Trophoblast cell (in vitro differentiated cells and primary cell): Measurements from ENCODE around the gene ARHGAP45.
A peak's percentile ranks its signal among the peaks of the same experiment; 100 is the strongest.

Experiments used
- DNase-seq, 2 donors: peaks; one replicate each; pipeline ENCODE4 v3.0.0-alpha.2; 2016
- H2AFZ ChIP-seq: 2 replicates; pipeline ENCODE4 v1.6.1; 2013; ENCODE audit warnings: low read length, moderate library complexity, mild to moderate bottlenecking; ENCODE audit not compliant: insufficient read depth, poor library complexity
- H2AK5ac ChIP-seq: 2 replicates; pipeline ENCODE4 v1.6.1; 2013; ENCODE audit warnings: mild to moderate bottlenecking, low read length
- H2BK120ac ChIP-seq: 2 replicates; pipeline ENCODE4 v1.6.1; 2013; ENCODE audit warnings: low read length, mild to moderate bottlenecking, moderate library complexity; ENCODE audit not compliant: insufficient read depth, poor library complexity
- H2BK12ac ChIP-seq: 2 replicates; pipeline ENCODE4 v1.6.1; 2013; ENCODE audit warnings: mild to moderate bottlenecking, low read length, moderate library complexity
- H2BK5ac ChIP-seq: 2 replicates; pipeline ENCODE4 v1.6.1; 2013; ENCODE audit warnings: low read length, low read depth, moderate library complexity, mild to moderate bottlenecking; ENCODE audit not compliant: poor library complexity
- H3K14ac ChIP-seq: 2 replicates; pipeline ENCODE4 v1.6.1; 2013; ENCODE audit warnings: mild to moderate bottlenecking, low read length
- H3K18ac ChIP-seq: 2 replicates; pipeline ENCODE4 v1.6.1; 2013; ENCODE audit warnings: mild to moderate bottlenecking, low read length
- H3K23ac ChIP-seq: 2 replicates; pipeline ENCODE4 v1.6.1; 2013; ENCODE audit warnings: low read length
- H3K27ac ChIP-seq: 2 replicates; pipeline ENCODE4 v1.5.1; 2013; ENCODE audit warnings: low read depth, mild to moderate bottlenecking, inconsistent platforms, low read length, moderate library complexity
- H3K27me3 ChIP-seq: 2 replicates; pipeline ENCODE4 v1.6.1; 2013; ENCODE audit warnings: inconsistent platforms, mild to moderate bottlenecking, low read length, moderate library complexity; ENCODE audit not compliant: insufficient read depth
- H3K36me3 ChIP-seq, 2 experiments: 1 replicate in 1 of 2; 2 replicates in 1 of 2; pipeline ENCODE4 v1.6.1; 2013; ENCODE audit warnings: low read length in 2 of 2, mild to moderate bottlenecking in 2 of 2, moderate library complexity in 1 of 2; ENCODE audit not compliant: insufficient read depth in 2 of 2, control insufficient read depth in 1 of 2
- H3K4ac ChIP-seq: 2 replicates; pipeline ENCODE4 v1.6.1; 2013; ENCODE audit warnings: low read depth, mild to moderate bottlenecking, low read length, moderate library complexity
- H3K4me1 ChIP-seq, 2 experiments: 1 replicate in 1 of 2; 2 replicates in 1 of 2; pipeline ENCODE4 v1.6.1; 2013; ENCODE audit warnings: low read length in 2 of 2, mild to moderate bottlenecking in 2 of 2, moderate library complexity in 1 of 2; ENCODE audit not compliant: insufficient read depth in 2 of 2, control insufficient read depth in 1 of 2
- H3K4me2 ChIP-seq: 2 replicates; pipeline ENCODE4 v1.6.1; 2013; ENCODE audit warnings: inconsistent platforms, mild to moderate bottlenecking, low read length, moderate library complexity
- H3K4me3 ChIP-seq: 2 replicates; pipeline ENCODE4 v1.5.1; 2013; ENCODE audit warnings: mild to moderate bottlenecking, low read depth, low read length, inconsistent platforms
- H3K79me1 ChIP-seq: one replicate; pipeline ENCODE4 v1.6.1; 2013; ENCODE audit warnings: low read length
- H3K79me2 ChIP-seq: 2 replicates; pipeline ENCODE4 v1.6.1; 2013; ENCODE audit warnings: low read length, mild to moderate bottlenecking; ENCODE audit not compliant: control insufficient read depth, insufficient read depth, poor library complexity
- H3K9ac ChIP-seq: 2 replicates; pipeline ENCODE4 v1.6.1; 2013; ENCODE audit warnings: mild to moderate bottlenecking, low read length
- H3K9me3 ChIP-seq: 2 replicates; pipeline ENCODE4 v1.6.1; 2013; ENCODE audit warnings: low read depth, mild to moderate bottlenecking, control low read depth, inconsistent platforms, low read length; ENCODE audit not compliant: insufficient read depth
- H4K12ac ChIP-seq: 2 replicates; pipeline ENCODE4 v1.6.1; 2013; ENCODE audit warnings: low read depth, mild to moderate bottlenecking, low read length, moderate library complexity
- H4K8ac ChIP-seq: 2 replicates; pipeline ENCODE4 v1.6.1; 2013; ENCODE audit warnings: low read depth, mild to moderate bottlenecking, low read length, moderate library complexity
- H4K91ac ChIP-seq: one replicate; pipeline ENCODE4 v1.6.1; 2013; ENCODE audit warnings: low read depth, mild to moderate bottlenecking, low read length, moderate library complexity
- WGBS: extraction: QIAGEN DNeasy Blood & Tissue Kit; methylation state at CpG from one replicate; pipeline ENCODE4 v1.1.7; 2013; ENCODE audit warnings: missing lambda C conversion rate; ENCODE audit not compliant: insufficient read length, insufficient coverage; ENCODE audit errors: extremely low coverage; 5-methylcytosine and 5-hydroxymethylcytosine counted together

ARHGAP45 gene

GRCh38 chr19:1097810-1098176, 30.8 kb downstream of the ARHGAP45 start:
- Histone ChIP-seq H3K4me2 (no peak overlapping the region), H2BK12ac (peak overlapping the region; percentile 6), H3K27me3 (no peaks in the 10 kb centered on the region), H3K9me3 (no peaks in the 10 kb centered on the region), H2BK120ac (no peak overlapping the region), H3K4ac (no peak overlapping the region), H3K23ac (no peak overlapping the region), H3K4me3 (peak overlapping the region; percentile 1), H3K4me1 (peaks cover 33 to 37% of the 10 kb centered on the region in 2 experiments), H3K27ac (peak overlapping the region; percentile 16), H3K79me1 (peaks cover 28% of the 10 kb centered on the region), H2AFZ (no peak overlapping the region), H3K79me2 (peaks cover 14% of the 10 kb centered on the region), H3K36me3 (peaks cover 12 to 13% of the 10 kb centered on the region in 2 experiments), H2BK5ac (no peak overlapping the region), H4K12ac (no peak overlapping the region), H3K18ac (no peak overlapping the region), H3K14ac (peak overlapping the region; percentile 16), H4K8ac (peak overlapping the region; percentile 64), H4K91ac (peak overlapping the region; percentile 22), H3K9ac (no peak overlapping the region), H2AK5ac (no peak overlapping the region)
- DNase-seq = peak; percentile 52 to 65
- WGBS = no CpG with 5 or more reads among the region's 7 CpGs

GRCh38 chr19:1098177-1099051, 31.4 kb downstream of the ARHGAP45 start:
- Histone ChIP-seq H3K79me2 (peaks cover 14% of the 10 kb centered on the region), H2BK12ac (peak overlapping the region; percentile 25), H3K79me1 (peaks cover 31% of the 10 kb centered on the region), H2AFZ (no peak overlapping the region), H4K8ac (peak overlapping the region; percentile 64), H4K12ac (peak overlapping the region; percentile 6), H2AK5ac (peak overlapping the region; percentile 38), H3K4me3 (peak overlapping the region; percentile 1), H3K9me3 (no peaks in the 10 kb centered on the region), H3K4ac (no peak overlapping the region), H4K91ac (peak overlapping the region; percentile 22), H3K4me1 (peaks cover 36 to 41% of the 10 kb centered on the region in 2 experiments), H3K27ac (peak overlapping the region; percentile 16), H3K36me3 (peaks cover 7% of the 10 kb centered on the region in 2 experiments), H3K14ac (peak overlapping the region; percentile 16), H2BK120ac (peak overlapping the region; percentile 39), H3K23ac (no peak overlapping the region), H3K9ac (no peak overlapping the region), H3K27me3 (no peaks in the 10 kb centered on the region), H2BK5ac (no peak overlapping the region), H3K4me2 (no peak overlapping the region), H3K18ac (no peak overlapping the region)
- DNase-seq = peak; percentile 63 to 70
- no CpG with 5 or more reads among the region's 15 CpGs for WGBS

- Histone ChIP-seq H3K27me3 (no peaks in the 10 kb centered on the region), H2BK120ac (peak overlapping the region; percentile 93), H3K9me3 (no peaks in the 10 kb centered on the region), H3K4me2 (no peak overlapping the region), H3K4ac (peak overlapping the region; percentile 44), H4K12ac (peak overlapping the region; percentile 66), H3K36me3 (peaks cover 9% of the 10 kb centered on the region in 2 experiments), H3K79me2 (peaks cover 9% of the 10 kb centered on the region), H2AFZ (peak overlapping the region; percentile 54), H3K79me1 (peaks cover 35% of the 10 kb centered on the region), H3K4me3 (no peak overlapping the region), H2AK5ac (peak overlapping the region; percentile 67), H3K18ac (peak overlapping the region; percentile 71), H4K91ac (peak overlapping the region; percentile 71), H3K4me1 (peaks cover 34 to 38% of the 10 kb centered on the region in 2 experiments), H2BK12ac (peak overlapping the region; percentile 95), H3K14ac (peak overlapping the region; percentile 77), H2BK5ac (peak overlapping the region; percentile 86), H3K27ac (peak overlapping the region; percentile 80), H3K9ac (no peak overlapping the region), H3K23ac (no peak overlapping the region), H4K8ac (peak overlapping the region; percentile 64)
- no CpG with 5 or more reads among the region's 9 CpGs for WGBS
- no peak for DNase-seq
These were observed 34.4 kb downstream of the ARHGAP45 start for GRCh38 chr19:1101337-1101698.

GRCh38 chr19:1102407-1103131, 35.6 kb downstream of the ARHGAP45 start:
- Histone ChIP-seq H4K91ac (peak overlapping the region; percentile 87), H3K27ac (peak overlapping the region; percentile 94), H3K4ac (peak overlapping the region; percentile 57), H2AFZ (peak overlapping the region; percentile 58), H3K14ac (peak overlapping the region; percentile 65), H3K79me1 (peaks cover 35% of the 10 kb centered on the region), H3K9me3 (no peaks in the 10 kb centered on the region), H3K23ac (no peak overlapping the region), H2AK5ac (peak overlapping the region; percentile 45), H3K27me3 (no peaks in the 10 kb centered on the region), H3K79me2 (peaks cover 9% of the 10 kb centered on the region), H4K8ac (peak overlapping the region; percentile 72), H3K4me3 (no peak overlapping the region), H3K4me1 (peaks cover 37 to 38% of the 10 kb centered on the region in 2 experiments), H3K36me3 (peaks cover 21 to 22% of the 10 kb centered on the region in 2 experiments), H3K4me2 (no peak overlapping the region), H2BK5ac (peak overlapping the region; percentile 95), H2BK12ac (peak overlapping the region; percentile 98), H4K12ac (peak overlapping the region; percentile 58), H3K18ac (peak overlapping the region; percentile 88), H2BK120ac (peak overlapping the region; percentile 75), H3K9ac (no peak overlapping the region)
- WGBS = no CpG with 5 or more reads among the region's 17 CpGs
- DNase-seq = peak; percentile 96 to 98
